IMR-90 (cell line): ENCODE results near the gene STX11. TPM values are rescaled to one million over a fixed set of nuclear protein-coding genes. Genes with fewer than 3 reads are reported as not detected.

ENCODE experiments used
- ATAC-seq: fragments of 200-7000 bp; cut with Tn5 transposase; 2 replicates; pipeline ENCODE4 v1.9.1; 2020; ENCODE audit warnings: low read depth, mild to moderate bottlenecking, moderate library complexity
- BruUV-seq: library from RNA; stranded (reverse); fragments of 400-500 nt; replicated peaks from 2 replicates; lab custom pipeline; 2021; lab: Mats Ljungman, UMichigan
- CTCF ChIA-PET: fragments of 300-600 bp; formaldehyde crosslinking; extraction: SDS; loops from one replicate; lab custom pipeline; 2021; ENCODE audit warnings: antibody characterized with exemption; lab: Yijun Ruan, JAX
- POLR2A ChIA-PET: fragments of 300-600 bp; sonication (Branson Sonifier 250); formaldehyde crosslinking; loops from one replicate; lab custom pipeline; 2022; ENCODE audit warnings: antibody characterized with exemption; ENCODE audit not compliant: unreplicated experiment; lab: Charles Lee
- DNase-seq: peaks from one replicate; pipeline ENCODE4 v3.0.0; 2013
- H2AFZ ChIP-seq: replicated peaks from 2 replicates; pipeline ENCODE3; 2013; ENCODE audit warnings: low read length, mild to moderate bottlenecking; ENCODE audit not compliant: poor library complexity
- H2AK5ac ChIP-seq: 2 replicates; pipeline ENCODE4 v1.6.1; 2013; ENCODE audit warnings: low read depth, low read length, inconsistent platforms
- H2AK9ac ChIP-seq: replicated peaks from 2 replicates; pipeline ENCODE3; 2013; ENCODE audit warnings: mild to moderate bottlenecking, low read depth, low read length, moderate library complexity; ENCODE audit not compliant: poor library complexity
- H2BK120ac ChIP-seq: 2 replicates; pipeline ENCODE4 v1.6.1; 2013; ENCODE audit warnings: low read depth, low read length, inconsistent platforms
- H2BK15ac ChIP-seq: 3 replicates; pipeline ENCODE4 v1.6.1; 2013; ENCODE audit warnings: low read depth, low read length, inconsistent platforms
- H2BK20ac ChIP-seq: 2 replicates; pipeline ENCODE4 v1.6.1; 2013; ENCODE audit warnings: low read depth, mild to moderate bottlenecking, inconsistent platforms, low read length, moderate library complexity
- H2BK5ac ChIP-seq: 2 replicates; pipeline ENCODE4 v1.6.1; 2013; ENCODE audit warnings: mild to moderate bottlenecking, low read depth, low read length, inconsistent platforms; ENCODE audit not compliant: poor library complexity, severe bottlenecking
- H3K14ac ChIP-seq: replicated peaks from 2 replicates; pipeline ENCODE4 v1.6.1; 2013; ENCODE audit warnings: low read depth, low read length, inconsistent platforms
- H3K18ac ChIP-seq: 2 replicates; pipeline ENCODE4 v1.6.1; 2013; ENCODE audit warnings: low read depth, low read length, control low read depth
- H3K23ac ChIP-seq: 2 replicates; pipeline ENCODE4 v1.6.1; 2013; ENCODE audit warnings: low read depth, low read length, inconsistent platforms
- H3K27ac ChIP-seq: 2 replicates; pipeline ENCODE4 v1.5.1; 2013; ENCODE audit warnings: mild to moderate bottlenecking, control low read depth, low read length; ENCODE audit not compliant: insufficient read depth
- H3K27me3 ChIP-seq: 2 replicates; pipeline ENCODE4 v1.6.1; 2013; ENCODE audit warnings: low read length; ENCODE audit not compliant: control insufficient read depth, insufficient read depth
- H3K36me3 ChIP-seq: 2 replicates; pipeline ENCODE4 v1.6.1; 2013; ENCODE audit warnings: low read length, mixed read lengths; ENCODE audit not compliant: control insufficient read depth, insufficient read depth
- H3K4ac ChIP-seq: 2 replicates; pipeline ENCODE4 v1.6.1; 2013; ENCODE audit warnings: low read depth, low read length, inconsistent platforms
- H3K4me1 ChIP-seq: 2 replicates; pipeline ENCODE4 v1.6.1; 2013; ENCODE audit warnings: low read length, mixed read lengths; ENCODE audit not compliant: control insufficient read depth, insufficient read depth
- H3K4me2 ChIP-seq: 2 replicates; pipeline ENCODE4 v1.6.1; 2013; ENCODE audit warnings: low read depth, mild to moderate bottlenecking, control low read depth, low read length, moderate library complexity
- H3K4me3 ChIP-seq: 2 replicates; pipeline ENCODE4 v1.5.1; 2013; ENCODE audit warnings: low read depth, mild to moderate bottlenecking, control low read depth, low read length, moderate library complexity; ENCODE audit not compliant: insufficient read depth
- H3K56ac ChIP-seq: 2 replicates; pipeline ENCODE4 v1.6.1; 2013; ENCODE audit warnings: low read length, inconsistent platforms; ENCODE audit not compliant: insufficient read depth; ENCODE audit errors: extremely low read depth
- H3K79me1 ChIP-seq, 2 experiments: 2 replicates each; pipeline ENCODE4 v1.6.1; 2013; ENCODE audit warnings: low read length in 2 of 2, inconsistent platforms in 1 of 2, low read depth in 1 of 2
- H3K9ac ChIP-seq: 2 replicates; pipeline ENCODE4 v1.6.1; 2013; ENCODE audit warnings: low read depth, low read length, control low read depth
- H3K9me1 ChIP-seq: 2 replicates; pipeline ENCODE4 v1.6.1; 2013; ENCODE audit warnings: low read length, inconsistent platforms; ENCODE audit not compliant: insufficient read depth
- H3K9me3 ChIP-seq: 2 replicates; pipeline ENCODE4 v1.6.1; 2013; ENCODE audit warnings: low read length; ENCODE audit not compliant: control insufficient read depth, insufficient read depth
- H4K20me1 ChIP-seq: 2 replicates; pipeline ENCODE4 v1.6.1; 2013; ENCODE audit warnings: low read length, inconsistent platforms; ENCODE audit not compliant: insufficient read depth
- H4K5ac ChIP-seq: 2 replicates; pipeline ENCODE4 v1.6.1; 2013; ENCODE audit warnings: mild to moderate bottlenecking, low read depth, low read length, control low read depth
- H4K8ac ChIP-seq, 2 experiments: 2 replicates each; pipeline ENCODE4 v1.6.1; 2013; ENCODE audit warnings: low read depth in 2 of 2, low read length in 2 of 2, control low read depth in 1 of 2, inconsistent platforms in 1 of 2
- H4K91ac ChIP-seq: 2 replicates; pipeline ENCODE4 v1.6.1; 2013; ENCODE audit warnings: low read depth, low read length, inconsistent platforms; ENCODE audit not compliant: insufficient read depth
- CEBPB ChIP-seq: IDR thresholded peaks from 2 replicates; pipeline ENCODE4 v1.6.1; 2012; ENCODE audit warnings: low read depth, low read length, improper control_type of control experiment
- ELK1 ChIP-seq: fragments of 150-350 bp; IDR thresholded peaks from 2 replicates; pipeline ENCODE4 v1.6.1; 2016; ENCODE audit warnings: low read depth, mild to moderate bottlenecking, low read length, moderate library complexity, borderline replicate concordance
- MAFK ChIP-seq: IDR thresholded peaks from 2 replicates; pipeline ENCODE4 v1.6.1; 2012; ENCODE audit warnings: low read depth, low read length, improper control_type of control experiment
- MAZ ChIP-seq: IDR thresholded peaks from 2 replicates; pipeline ENCODE4 v1.6.1; 2012; ENCODE audit warnings: low read depth, mild to moderate bottlenecking, low read length, improper control_type of control experiment, moderate library complexity, borderline replicate concordance
- MXI1 ChIP-seq: IDR thresholded peaks from 2 replicates; pipeline ENCODE4 v1.6.1; 2012; ENCODE audit warnings: low read depth, mild to moderate bottlenecking, low read length, moderate library complexity, borderline replicate concordance
- NFE2L2 ChIP-seq: fragments of 150-350 bp; IDR thresholded peaks from 2 replicates; pipeline ENCODE4 v1.6.1; 2016; ENCODE audit warnings: low read depth, mild to moderate bottlenecking, low read length
- POLR2A ChIP-seq: IDR thresholded peaks from 2 replicates; pipeline ENCODE4 v1.6.1; 2012; ENCODE audit warnings: mild to moderate bottlenecking, low read depth, low read length
- RAD21 ChIP-seq: IDR thresholded peaks from 2 replicates; pipeline ENCODE4 v1.6.1; 2012; ENCODE audit warnings: low read length, improper control_type of control experiment
- RCOR1 ChIP-seq: IDR thresholded peaks from 2 replicates; pipeline ENCODE4 v1.6.1; 2012; ENCODE audit warnings: mild to moderate bottlenecking, low read length, improper control_type of control experiment; ENCODE audit not compliant: insufficient replicate concordance
- RFX5 ChIP-seq: IDR thresholded peaks from 2 replicates; pipeline ENCODE4 v1.8.0; 2012; ENCODE audit warnings: low read depth, mild to moderate bottlenecking, low read length, moderate library complexity
- SMC3 ChIP-seq: fragments of 150-350 bp; IDR thresholded peaks from 2 replicates; pipeline ENCODE4 v1.6.1; 2016; ENCODE audit warnings: low read depth, mild to moderate bottlenecking, antibody characterized with exemption, low read length, moderate library complexity
- USF2 ChIP-seq: fragments of 150-350 bp; IDR thresholded peaks from 2 replicates; pipeline ENCODE4 v1.6.1; 2017; ENCODE audit warnings: mild to moderate bottlenecking, antibody characterized with exemption, low read length, low read depth
- WGBS, 2 experiments: methylation state at CpG; one replicate each; pipeline versions ENCODE4 v1.1.5 to v1.1.7; 2013; ENCODE audit warnings: missing lambda C conversion rate in 2 of 2; ENCODE audit not compliant: insufficient read length in 1 of 2; ENCODE audit errors: extremely low coverage in 2 of 2; 5-methylcytosine and 5-hydroxymethylcytosine counted together
- dilution Hi-C: fragments of 300-500 bp; cut with HindIII; formaldehyde crosslinking; loops from one replicate; pipeline ENCODE4 v1.14.3; 2018; ENCODE audit warnings: low sequenced_read_pairs; ENCODE audit not compliant: unreplicated experiment
- in situ Hi-C: fragments of 300-500 bp; cut with MboI; formaldehyde crosslinking; loops from 3 replicates; pipeline ENCODE4 v1.14.3; 2019; ENCODE audit warnings: low sequenced_read_pairs, inconsistent platforms, mixed read lengths
- intact Hi-C: fragments of 100-400 bp; cut with micrococcal nuclease; formaldehyde crosslinking; loops from 2 replicates; pipeline ENCODE4 v1.10.0; 2022
- polyA plus RNA-seq, 3 experiments: library from polyadenylated mRNA; depleted of rRNA; stranded (reverse); fragments of >200 nt; gene quantifications; 2 replicates each; pipeline ENCODE4 v1.2.3, GENCODE V29; 2012; ENCODE audit warnings: low replicate concordance in 1 of 3
- total RNA-seq: library from RNA; depleted of rRNA; stranded (reverse); fragments of >200 nt; gene quantifications from 2 replicates; pipeline ENCODE4 v1.2.3, GENCODE V29; 2012
- TF ChIP-seq, protein P1 (sequence below): conservative IDR thresholded peaks from 2 replicates; pipeline ENCODE4 v1.5.1; 2012; ENCODE audit warnings: mild to moderate bottlenecking, low read depth, low read length, improper control_type of control experiment

The STX11 gene
- total and polyA plus RNA-seq, 2 of the 4 experiments (the other 2 are of a cell fraction) = 0.54 to 0.68 TPM

- no peak overlapping the region for H3K4ac ChIP-seq
- H2AFZ ChIP-seq = no peak overlapping the region
- H3K23ac ChIP-seq = no peak overlapping the region
- H3K9me3 ChIP-seq = no peaks in the 10 kb centered on the region; the same call in 1 of the 2 replicates
- TF ChIP-seq NFE2L2 (no peak), MAZ (no peak), RCOR1 (no peak), CEBPB (no peak), RFX5 (no peak), ELK1 (no peak), POLR2A (no peak), MXI1 (no peak), USF2 (no peak), SMC3 (no peak), MAFK (no peak), RAD21 (no peak)
- TF ChIP-seq, protein P1, sequence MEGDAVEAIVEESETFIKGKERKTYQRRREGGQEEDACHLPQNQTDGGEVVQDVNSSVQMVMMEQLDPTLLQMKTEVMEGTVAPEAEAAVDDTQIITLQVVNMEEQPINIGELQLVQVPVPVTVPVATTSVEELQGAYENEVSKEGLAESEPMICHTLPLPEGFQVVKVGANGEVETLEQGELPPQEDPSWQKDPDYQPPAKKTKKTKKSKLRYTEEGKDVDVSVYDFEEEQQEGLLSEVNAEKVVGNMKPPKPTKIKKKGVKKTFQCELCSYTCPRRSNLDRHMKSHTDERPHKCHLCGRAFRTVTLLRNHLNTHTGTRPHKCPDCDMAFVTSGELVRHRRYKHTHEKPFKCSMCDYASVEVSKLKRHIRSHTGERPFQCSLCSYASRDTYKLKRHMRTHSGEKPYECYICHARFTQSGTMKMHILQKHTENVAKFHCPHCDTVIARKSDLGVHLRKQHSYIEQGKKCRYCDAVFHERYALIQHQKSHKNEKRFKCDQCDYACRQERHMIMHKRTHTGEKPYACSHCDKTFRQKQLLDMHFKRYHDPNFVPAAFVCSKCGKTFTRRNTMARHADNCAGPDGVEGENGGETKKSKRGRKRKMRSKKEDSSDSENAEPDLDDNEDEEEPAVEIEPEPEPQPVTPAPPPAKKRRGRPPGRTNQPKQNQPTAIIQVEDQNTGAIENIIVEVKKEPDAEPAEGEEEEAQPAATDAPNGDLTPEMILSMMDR = no peak
- no CpG with 5 or more reads among the region's 5 CpGs for WGBS, 2 experiments
- H2BK5ac ChIP-seq = no peak overlapping the region
- ATAC-seq (no peak), DNase-seq (no peak)
- ChIA-PET POLR2A (no interaction called here), CTCF (no interaction called here)
- H2AK5ac ChIP-seq = no peak overlapping the region
- H3K27me3 ChIP-seq = peaks cover 17% of the 10 kb centered on the region
- no peak overlapping the region for H4K91ac ChIP-seq
- no peak overlapping the region for H3K18ac ChIP-seq
- H2AK9ac ChIP-seq = no peak overlapping the region
- H3K27ac ChIP-seq = no peak overlapping the region
- no peak overlapping the region for H3K14ac ChIP-seq
- in situ Hi-C loops (no loop called here), intact Hi-C loops (no loop called here), dilution Hi-C loops (no loop called here)
- H3K36me3 ChIP-seq = no peaks in the 10 kb centered on the region
- no peak overlapping the region for H3K4me2 ChIP-seq
- no peak overlapping the region for H2BK20ac ChIP-seq
- no peak overlapping the region for H3K56ac ChIP-seq
- H4K20me1 ChIP-seq = no peaks in the 10 kb centered on the region
- H3K4me3 ChIP-seq = no peak overlapping the region
- BruUV-seq = no TSS peak
- H3K9me1 ChIP-seq = peaks cover 5% of the 10 kb centered on the region
- H2BK15ac ChIP-seq = no peak overlapping the region
- peaks cover 8% of the 10 kb centered on the region for H3K4me1 ChIP-seq
- no peak overlapping the region for H2BK120ac ChIP-seq
- no peak overlapping the region for H4K8ac ChIP-seq
- H4K5ac ChIP-seq = no peak overlapping the region
- no peak overlapping the region for H3K9ac ChIP-seq
- no peaks in the 10 kb centered on the region for H3K79me1 ChIP-seq
Measured at GRCh38 chr6:144213315-144213714, 63.0 kb downstream of the STX11 start.
